Measurements from ENCODE around the gene MRPL50. TPM values are rescaled to one million over a fixed set of nuclear protein-coding genes. Genes with fewer than 3 reads are reported as not detected.

MRPL50 gene
- total RNA-seq, 1 experiment from 2014 or later: 19.6 TPM

DNA sequence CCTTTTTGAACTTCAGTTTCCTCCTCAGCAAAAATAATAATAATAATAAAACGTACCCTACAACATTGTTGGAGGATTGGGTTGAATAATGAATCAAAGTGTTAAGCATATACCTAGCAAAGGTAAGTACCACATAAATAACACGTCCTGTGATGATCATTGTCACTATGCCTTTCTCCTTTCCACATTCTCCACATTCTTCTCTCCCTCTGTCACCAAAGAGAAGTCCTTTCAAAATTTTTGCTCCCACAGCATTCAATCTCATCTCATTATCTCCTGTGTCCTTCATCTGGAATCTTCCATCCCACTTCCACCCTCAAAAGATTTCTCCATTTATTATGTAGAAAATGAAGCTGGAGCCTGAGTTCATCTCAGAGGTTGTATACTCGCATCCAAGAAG is 44.3 kb upstream of the MRPL50 start (continued):
- TF ChIP-seq, protein P1, sequence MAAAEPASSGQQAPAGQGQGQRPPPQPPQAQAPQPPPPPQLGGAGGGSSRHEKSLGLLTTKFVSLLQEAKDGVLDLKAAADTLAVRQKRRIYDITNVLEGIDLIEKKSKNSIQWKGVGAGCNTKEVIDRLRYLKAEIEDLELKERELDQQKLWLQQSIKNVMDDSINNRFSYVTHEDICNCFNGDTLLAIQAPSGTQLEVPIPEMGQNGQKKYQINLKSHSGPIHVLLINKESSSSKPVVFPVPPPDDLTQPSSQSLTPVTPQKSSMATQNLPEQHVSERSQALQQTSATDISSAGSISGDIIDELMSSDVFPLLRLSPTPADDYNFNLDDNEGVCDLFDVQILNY (CRISPR knock-in tag; IDR thresholded peaks at IDR 0.05): no peak
- TF ChIP-seq ESRRA (CRISPR knock-in tag; IDR thresholded peaks at IDR 0.05; ENCODE audit: borderline replicate concordance): no peak

DNA sequence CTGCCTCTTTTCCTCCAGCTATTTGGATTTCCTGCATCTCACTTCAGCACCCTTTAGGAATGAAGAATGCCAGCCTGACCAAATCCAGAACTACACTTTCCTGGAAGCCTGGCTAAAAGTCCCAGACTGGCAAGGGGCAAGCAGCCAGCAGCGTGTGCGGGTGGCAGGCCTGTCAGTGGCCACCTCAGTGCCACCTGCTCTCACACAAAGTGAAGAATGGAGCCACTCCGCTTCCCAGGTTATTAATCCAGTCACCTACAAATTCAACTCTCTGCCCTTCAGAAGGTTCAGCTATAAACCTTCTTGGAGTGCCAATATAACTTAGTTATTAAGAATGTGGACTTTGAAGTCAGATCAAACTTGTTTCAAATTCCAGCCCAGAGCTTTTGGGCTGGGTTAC is 43.9 kb upstream of the MRPL50 start:
- H3K4me3 Mint-ChIP-seq: no peak overlapping the region
- ChIA-PET POLR2A (no interaction called here), CTCF (interaction anchor here (1.0 kb wide), 1 partner anchor 90 kb away, joined by 4 read pairs; no protein-coding TSS in a partner anchor)
- DNase-seq (ENCODE audit: low spot score) (no peak), ATAC-seq (no peak)
- TF ChIP-seq, protein P2, sequence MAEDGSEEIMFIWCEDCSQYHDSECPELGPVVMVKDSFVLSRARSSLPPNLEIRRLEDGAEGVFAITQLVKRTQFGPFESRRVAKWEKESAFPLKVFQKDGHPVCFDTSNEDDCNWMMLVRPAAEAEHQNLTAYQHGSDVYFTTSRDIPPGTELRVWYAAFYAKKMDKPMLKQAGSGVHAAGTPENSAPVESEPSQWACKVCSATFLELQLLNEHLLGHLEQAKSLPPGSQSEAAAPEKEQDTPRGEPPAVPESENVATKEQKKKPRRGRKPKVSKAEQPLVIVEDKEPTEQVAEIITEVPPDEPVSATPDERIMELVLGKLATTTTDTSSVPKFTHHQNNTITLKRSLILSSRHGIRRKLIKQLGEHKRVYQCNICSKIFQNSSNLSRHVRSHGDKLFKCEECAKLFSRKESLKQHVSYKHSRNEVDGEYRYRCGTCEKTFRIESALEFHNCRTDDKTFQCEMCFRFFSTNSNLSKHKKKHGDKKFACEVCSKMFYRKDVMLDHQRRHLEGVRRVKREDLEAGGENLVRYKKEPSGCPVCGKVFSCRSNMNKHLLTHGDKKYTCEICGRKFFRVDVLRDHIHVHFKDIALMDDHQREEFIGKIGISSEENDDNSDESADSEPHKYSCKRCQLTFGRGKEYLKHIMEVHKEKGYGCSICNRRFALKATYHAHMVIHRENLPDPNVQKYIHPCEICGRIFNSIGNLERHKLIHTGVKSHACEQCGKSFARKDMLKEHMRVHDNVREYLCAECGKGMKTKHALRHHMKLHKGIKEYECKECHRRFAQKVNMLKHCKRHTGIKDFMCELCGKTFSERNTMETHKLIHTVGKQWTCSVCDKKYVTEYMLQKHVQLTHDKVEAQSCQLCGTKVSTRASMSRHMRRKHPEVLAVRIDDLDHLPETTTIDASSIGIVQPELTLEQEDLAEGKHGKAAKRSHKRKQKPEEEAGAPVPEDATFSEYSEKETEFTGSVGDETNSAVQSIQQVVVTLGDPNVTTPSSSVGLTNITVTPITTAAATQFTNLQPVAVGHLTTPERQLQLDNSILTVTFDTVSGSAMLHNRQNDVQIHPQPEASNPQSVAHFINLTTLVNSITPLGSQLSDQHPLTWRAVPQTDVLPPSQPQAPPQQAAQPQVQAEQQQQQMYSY (CRISPR knock-in tag; IDR thresholded peaks at IDR 0.05): no peak
- TF ChIP-seq GTF2I (CRISPR knock-in tag; conservative IDR thresholded peaks at IDR 0.05): no peak
- TF ChIP-seq, protein P1 (CRISPR knock-in tag; IDR thresholded peaks at IDR 0.05): no peak
- no peak overlapping the region for H3K27ac Mint-ChIP-seq
- no peaks in the 10 kb centered on the region for H3K4me1 Mint-ChIP-seq
- H3K36me3 Mint-ChIP-seq: no peaks in the 10 kb centered on the region
- no peaks in the 10 kb centered on the region; the same call in 1 of the 2 replicates for H3K27me3 Mint-ChIP-seq (ENCODE audit: low read depth)
- no peaks in the 10 kb centered on the region for H3K9me3 Mint-ChIP-seq

DNA sequence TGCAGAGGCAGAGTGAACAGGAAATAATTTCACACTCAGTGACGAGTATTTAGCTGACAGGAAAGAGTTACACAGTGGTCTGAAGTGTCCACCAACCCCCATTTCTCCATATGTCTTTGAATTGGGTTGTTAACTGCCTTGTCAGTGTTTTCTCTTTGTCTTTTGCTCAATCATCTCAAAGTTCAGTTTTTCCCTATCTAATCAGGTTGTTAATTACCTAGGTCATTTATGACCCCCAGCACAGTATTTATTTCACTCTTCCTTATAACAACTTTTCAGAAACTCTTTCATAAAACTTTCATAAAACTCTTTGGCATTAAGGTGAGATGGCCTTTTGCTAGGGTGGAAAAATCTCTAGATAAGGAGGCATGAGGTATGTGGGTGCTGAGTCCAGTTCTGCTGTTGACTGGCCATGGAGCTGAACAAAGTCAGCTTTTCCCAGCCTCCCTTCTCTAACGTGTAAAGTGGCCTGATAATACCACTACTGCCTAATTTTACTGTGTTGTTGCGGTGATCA is 42.4 kb upstream of the MRPL50 start:
- H3K9me3 Mint-ChIP-seq: no peaks in the 10 kb centered on the region
- no peaks in the 10 kb centered on the region for H3K36me3 Mint-ChIP-seq
- POLR2A ChIA-PET: no interaction called here
- no peaks in the 10 kb centered on the region; the same call in 1 of the 2 replicates for H3K27me3 Mint-ChIP-seq (ENCODE audit: low read depth)
- CTCF ChIA-PET: interaction anchor here (0.6 kb wide), 1 partner anchor 12 kb away, joined by 3 read pairs; no protein-coding TSS in a partner anchor
- H3K4me1 Mint-ChIP-seq: no peaks in the 10 kb centered on the region
- no peak overlapping the region for H3K27ac Mint-ChIP-seq
- DNase-seq (ENCODE audit: low spot score): no peak
- ATAC-seq: no peak
- no peak for TF ChIP-seq ESRRA (CRISPR knock-in tag; IDR thresholded peaks at IDR 0.05; ENCODE audit: borderline replicate concordance)
- no peak for TF ChIP-seq ZNF219 (CRISPR knock-in tag; IDR thresholded peaks at IDR 0.05; ENCODE audit: borderline replicate concordance)
- no peak overlapping the region for H3K4me3 Mint-ChIP-seq

DNA sequence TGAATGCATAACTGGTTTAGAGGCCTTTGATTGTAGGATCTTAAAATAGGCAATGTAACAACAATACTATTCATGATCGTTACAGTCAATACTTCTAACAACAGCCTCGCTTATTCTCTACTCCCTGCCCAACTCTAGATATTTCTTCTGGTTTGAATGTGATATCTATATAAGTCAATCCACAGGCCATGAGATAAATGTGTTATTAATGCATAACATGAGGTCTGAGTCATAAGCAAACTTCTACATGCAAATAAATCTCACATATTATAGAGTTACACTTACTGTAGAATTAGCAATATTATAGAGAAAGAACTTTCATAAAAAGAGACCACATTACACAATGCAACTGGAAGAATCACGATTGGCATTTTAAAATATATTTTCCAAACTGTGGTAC is 40.1 kb upstream of the MRPL50 start:
- ATAC-seq (no peak), DNase-seq (ENCODE audit: low spot score) (no peak)
- POLR2A ChIA-PET: no interaction called here
- Mint-ChIP-seq H3K27me3 (ENCODE audit: low read depth) (no peaks in the 10 kb centered on the region), H3K27ac (no peak overlapping the region), H3K9me3 (no peaks in the 10 kb centered on the region), H3K4me1 (no peaks in the 10 kb centered on the region), H3K4me3 (no peak overlapping the region), H3K36me3 (no peaks in the 10 kb centered on the region)
- CTCF ChIA-PET: interaction anchor here (2.5 kb wide), 1 partner anchor 11 kb away, joined by 11 read pairs; no protein-coding TSS in a partner anchor
- TF ChIP-seq NFE2L1 (CRISPR knock-in tag; IDR thresholded peaks at IDR 0.05): no peak
- TF ChIP-seq ZNF263 (CRISPR knock-in tag; IDR thresholded peaks at IDR 0.05; ENCODE audit: low read depth): no peak
- no peak for TF ChIP-seq CBFB (CRISPR knock-in tag; IDR thresholded peaks at IDR 0.05; ENCODE audit: low read depth)
- TF ChIP-seq MXD4 (CRISPR knock-in tag; IDR thresholded peaks at IDR 0.05; ENCODE audit: borderline replicate concordance): no peak
- no peak for TF ChIP-seq GABPB1 (CRISPR knock-in tag; IDR thresholded peaks at IDR 0.05)
- TF ChIP-seq ETV6 (CRISPR knock-in tag; IDR thresholded peaks at IDR 0.05): no peak
- no peak for TF ChIP-seq NFYB (CRISPR knock-in tag; conservative IDR thresholded peaks at IDR 0.05; ENCODE audit: low read depth)
- no peak for TF ChIP-seq PRRX2 (CRISPR knock-in tag; IDR thresholded peaks at IDR 0.05)
- TF ChIP-seq, protein P3, sequence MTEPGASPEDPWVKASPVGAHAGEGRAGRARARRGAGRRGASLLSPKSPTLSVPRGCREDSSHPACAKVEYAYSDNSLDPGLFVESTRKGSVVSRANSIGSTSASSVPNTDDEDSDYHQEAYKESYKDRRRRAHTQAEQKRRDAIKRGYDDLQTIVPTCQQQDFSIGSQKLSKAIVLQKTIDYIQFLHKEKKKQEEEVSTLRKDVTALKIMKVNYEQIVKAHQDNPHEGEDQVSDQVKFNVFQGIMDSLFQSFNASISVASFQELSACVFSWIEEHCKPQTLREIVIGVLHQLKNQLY (CRISPR knock-in tag; IDR thresholded peaks at IDR 0.05): no peak
- no peak for TF ChIP-seq ESRRA (CRISPR knock-in tag; IDR thresholded peaks at IDR 0.05; ENCODE audit: borderline replicate concordance)
- TF ChIP-seq ZNF138 (CRISPR knock-in tag; conservative IDR thresholded peaks at IDR 0.05): no peak
